Muscle of leg (tissue), 11 donors: ENCODE measurements around the gene CEP112. TPM values are rescaled to one million over a fixed set of nuclear protein-coding genes. Genes with fewer than 3 reads are reported as not detected.
"Not testable (repeated sequence)": the region's sequence is repeated elsewhere in the genome, so short reads cannot be mapped to it uniquely, and the experiment has no call there.

Experiments
- DNase-seq: peaks from one replicate; pipeline ENCODE4 v3.0.0; 2013
- H3K27ac ChIP-seq: one replicate; pipeline ENCODE4 v1.5.1; 2013; ENCODE audit warnings: mild to moderate bottlenecking, low read length, control low read depth
- H3K27me3 ChIP-seq: one replicate; pipeline ENCODE4 v1.6.1; 2013; ENCODE audit warnings: low read length; ENCODE audit not compliant: control insufficient read depth, insufficient read depth
- H3K36me3 ChIP-seq: one replicate; pipeline ENCODE4 v1.6.1; 2013; ENCODE audit warnings: low read length; ENCODE audit not compliant: control insufficient read depth, insufficient read depth
- H3K4me1 ChIP-seq: one replicate; pipeline ENCODE4 v1.6.1; 2013; ENCODE audit warnings: low read length; ENCODE audit not compliant: control insufficient read depth, insufficient read depth
- H3K4me3 ChIP-seq: one replicate; pipeline ENCODE4 v1.5.1; 2013; ENCODE audit warnings: low read length, control low read depth
- H3K9me3 ChIP-seq: replicated peaks from 2 replicates; pipeline ENCODE4 v1.6.1; 2013; ENCODE audit warnings: low read depth, low read length; ENCODE audit not compliant: control insufficient read depth
- WGBS: methylation state at CpG from one replicate; pipeline ENCODE4 v1.1.5; 2013; ENCODE audit warnings: missing lambda C conversion rate; ENCODE audit not compliant: insufficient coverage; 5-methylcytosine and 5-hydroxymethylcytosine counted together
- polyA plus RNA-seq, 8 donors: library from polyadenylated mRNA; unstranded; fragments of 120-200 nt; gene quantifications; one replicate each; pipeline versions ENCODE4 v1.2.1 to v1.2.3, GENCODE V29; 2013; ENCODE audit warnings: inconsistent platforms in 1 of 8, low replicate concordance in 1 of 8; ENCODE audit not compliant: insufficient read length in 8 of 8, insufficient read depth in 1 of 8
- total RNA-seq: library from RNA; stranded (reverse); fragments of 120-200 nt; gene quantifications from one replicate; pipeline ENCODE4 v1.2.4, GENCODE V29; 2013

Gene CEP112
- total and polyA plus RNA-seq, 9 donors: 11.4 to 19.0 (median 14.8) TPM

- H3K27me3 ChIP-seq: no peaks in the 10 kb centered on the region
- peak; percentile 83 for DNase-seq
- 21% methylated on average over 4 of the region's 6 CpGs for WGBS
- H3K4me3 ChIP-seq: no peak overlapping the region
- peak overlapping the region; percentile 68 for H3K27ac ChIP-seq
- H3K36me3 ChIP-seq: no peaks in the 10 kb centered on the region
- H3K9me3 ChIP-seq: peaks cover 3% of the 10 kb centered on the region
- H3K4me1 ChIP-seq: peaks cover 8% of the 10 kb centered on the region
Measured at GRCh38 chr17:65742403-65743307, 449.3 kb downstream of the CEP112 start.

GRCh38 chr17:65741710-65742109, 450.2 kb downstream of the CEP112 start:
- peaks cover 8% of the 10 kb centered on the region for H3K4me1 ChIP-seq
- no peak overlapping the region for H3K4me3 ChIP-seq
- no peak overlapping the region for H3K27ac ChIP-seq
- no peak for DNase-seq
- H3K9me3 ChIP-seq: peaks cover 3% of the 10 kb centered on the region
- no peaks in the 10 kb centered on the region for H3K27me3 ChIP-seq
- no CpG with 5 or more reads among the region's 1 CpG for WGBS
- peaks cover 2% of the 10 kb centered on the region for H3K36me3 ChIP-seq

DNA sequence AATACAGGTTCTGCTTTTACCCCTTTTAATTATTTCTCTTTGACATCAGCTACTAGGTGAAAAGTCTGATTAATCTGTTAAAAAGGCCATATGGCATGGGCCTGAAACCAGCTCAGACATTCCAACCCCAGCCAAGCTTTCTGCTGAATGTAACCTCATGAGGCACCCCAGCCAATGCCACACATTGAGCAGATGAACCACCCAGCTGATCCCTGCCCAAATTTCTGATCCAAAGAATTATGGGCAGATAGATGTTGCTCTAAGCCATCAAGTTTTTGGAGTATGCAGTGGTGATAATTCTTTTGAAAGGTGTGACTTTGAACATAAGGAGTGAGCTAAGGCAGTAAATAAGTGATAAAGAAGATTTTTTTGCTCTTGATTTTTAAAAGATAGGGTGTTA, 452.9 kb downstream of the CEP112 start:
- Histone ChIP-seq H3K4me3 (no peak overlapping the region), H3K27me3 (no peaks in the 10 kb centered on the region), H3K9me3 (peaks cover 3% of the 10 kb centered on the region), H3K36me3 (peaks cover 2% of the 10 kb centered on the region), H3K27ac (no peak overlapping the region), H3K4me1 (peaks cover 8% of the 10 kb centered on the region)
- no peak for DNase-seq

- Histone ChIP-seq H3K27ac (no peak overlapping the region), H3K27me3 (no peaks in the 10 kb centered on the region), H3K36me3 (peaks cover 2% of the 10 kb centered on the region), H3K9me3 (peaks cover 3% of the 10 kb centered on the region), H3K4me3 (no peak overlapping the region), H3K4me1 (no peaks in the 10 kb centered on the region)
- WGBS: 92% methylated on average over 2 of the region's 4 CpGs
- DNase-seq: no peak
Measured at GRCh38 chr17:65737451-65737850, 454.5 kb downstream of the CEP112 start.

DNA sequence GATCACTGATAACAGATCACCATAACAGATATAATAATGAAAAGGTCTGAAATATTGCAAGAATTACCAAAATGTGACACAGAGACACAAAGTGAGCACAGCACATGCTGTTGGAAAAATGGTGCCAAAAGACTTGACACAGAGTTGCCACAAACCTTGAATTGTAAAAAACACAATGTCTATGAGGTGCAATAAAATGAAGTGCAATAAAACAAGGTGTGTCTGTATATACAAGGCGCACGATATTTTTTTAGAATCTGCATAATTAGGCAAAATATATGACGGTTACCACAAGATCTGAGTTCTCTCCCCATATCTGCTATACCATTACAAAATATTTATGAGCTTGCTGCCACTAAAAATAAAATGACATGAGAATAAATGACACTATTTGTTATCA, 458.6 kb downstream of the CEP112 start:
- no peaks in the 10 kb centered on the region for H3K4me1 ChIP-seq
- no peak overlapping the region for H3K27ac ChIP-seq
- no peak for DNase-seq
- WGBS: no CpG with 5 or more reads among the region's 3 CpGs
- no peak overlapping the region for H3K4me3 ChIP-seq
- H3K9me3 ChIP-seq: peaks cover 7% of the 10 kb centered on the region
- H3K27me3 ChIP-seq: no peaks in the 10 kb centered on the region
- peaks cover 2% of the 10 kb centered on the region for H3K36me3 ChIP-seq

DNA sequence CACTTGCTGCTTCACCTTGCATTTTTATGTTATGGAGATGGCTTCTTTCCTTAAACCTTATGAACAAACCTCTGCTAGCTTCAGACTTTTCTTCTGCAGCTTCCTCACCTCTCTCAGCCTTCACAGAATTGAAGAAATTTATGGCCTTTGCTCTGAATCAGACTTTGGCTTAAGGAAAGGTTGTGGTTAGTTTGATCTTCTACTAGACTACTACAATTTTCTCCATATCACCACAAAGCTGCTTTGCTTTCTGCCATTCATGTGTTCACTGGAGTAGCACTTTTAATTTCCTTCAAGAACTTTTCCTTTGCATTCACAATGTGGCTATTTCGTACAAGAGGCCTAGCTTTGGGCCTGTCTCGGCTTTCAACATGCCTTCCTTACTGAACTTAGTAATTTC, 459.3 kb downstream of the CEP112 start:
- H3K27me3 ChIP-seq, H3K4me1 ChIP-seq, H3K27ac ChIP-seq, H3K36me3 ChIP-seq, H3K4me3 ChIP-seq, H3K9me3 ChIP-seq, DNase-seq: not testable (repeated sequence)
- WGBS: no CpG with 5 or more reads among the region's 2 CpGs

DNA sequence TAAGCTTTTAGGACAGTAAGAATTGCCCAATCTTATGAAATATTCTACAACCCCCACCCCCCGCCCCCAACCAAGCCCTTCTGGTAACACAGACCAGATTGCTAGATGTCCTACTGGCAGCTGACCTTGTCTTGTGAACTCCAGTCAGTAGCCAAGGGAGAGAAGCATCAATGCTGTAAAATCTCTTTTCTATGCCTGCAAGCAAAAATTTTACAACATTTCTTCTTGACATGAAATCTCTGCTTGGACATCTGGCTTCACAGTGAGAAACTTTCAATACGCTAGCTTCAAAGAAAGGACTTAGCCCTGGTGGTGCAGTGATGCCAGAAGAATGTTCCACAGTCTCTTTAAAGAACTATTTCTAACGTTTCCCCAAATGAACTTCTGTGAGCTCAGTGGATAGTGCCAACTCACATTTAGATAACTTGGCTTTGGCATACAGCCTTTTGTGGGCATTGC, 461.2 kb downstream of the CEP112 start:
- no peak overlapping the region for H3K27ac ChIP-seq
- no peaks in the 10 kb centered on the region for H3K4me1 ChIP-seq
- no peak overlapping the region for H3K4me3 ChIP-seq
- no peaks in the 10 kb centered on the region for H3K36me3 ChIP-seq
- WGBS: 51% methylated on average over 2 of the region's 3 CpGs
- H3K27me3 ChIP-seq: no peaks in the 10 kb centered on the region
- peak; percentile 28 for DNase-seq
- H3K9me3 ChIP-seq: peaks cover 7% of the 10 kb centered on the region

DNA sequence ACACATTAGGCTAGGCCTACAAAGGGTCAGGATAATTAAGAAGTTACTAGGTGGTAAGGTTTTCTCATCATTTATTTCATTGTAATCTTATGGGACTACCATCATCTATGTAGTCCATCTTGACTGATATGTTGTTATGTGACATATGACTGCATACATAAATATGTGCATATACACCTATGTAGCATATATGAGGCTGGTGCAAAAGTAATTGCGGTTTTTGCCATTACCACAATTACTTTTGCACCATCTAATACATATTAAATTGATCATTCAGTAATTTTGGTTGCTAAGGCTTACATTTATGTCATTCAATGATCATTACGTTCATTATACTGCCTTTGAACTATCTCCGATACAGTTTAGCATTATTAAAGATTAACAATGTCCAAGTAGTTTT, 462.7 kb downstream of the CEP112 start:
- no peak for DNase-seq
- Histone ChIP-seq H3K9me3 (peaks cover 7% of the 10 kb centered on the region), H3K36me3 (no peaks in the 10 kb centered on the region), H3K27me3 (no peaks in the 10 kb centered on the region), H3K4me1 (no peaks in the 10 kb centered on the region), H3K27ac (no peak overlapping the region), H3K4me3 (no peak overlapping the region)
- no CpG with 5 or more reads among the region's 3 CpGs for WGBS

- WGBS: no CpG with 5 or more reads among the region's 2 CpGs
- Histone ChIP-seq H3K27me3 (no peaks in the 10 kb centered on the region), H3K4me1 (no peaks in the 10 kb centered on the region), H3K36me3 (no peaks in the 10 kb centered on the region), H3K4me3 (no peak overlapping the region), H3K9me3 (peaks cover 7% of the 10 kb centered on the region), H3K27ac (no peak overlapping the region)
- DNase-seq: no peak
Measured at GRCh38 chr17:65727832-65728231, 464.1 kb downstream of the CEP112 start.

GRCh38 chr17:65727246-65727645, 464.7 kb downstream of the CEP112 start:
- DNase-seq: peak; percentile 69
- H3K36me3 ChIP-seq: no peaks in the 10 kb centered on the region
- H3K27ac ChIP-seq: no peak overlapping the region
- WGBS: 7% methylated on average over 2 of the region's 2 CpGs
- H3K4me1 ChIP-seq: no peaks in the 10 kb centered on the region
- H3K4me3 ChIP-seq: no peak overlapping the region
- H3K9me3 ChIP-seq: peaks cover 5% of the 10 kb centered on the region
- no peaks in the 10 kb centered on the region for H3K27me3 ChIP-seq
